ENCODE measurements around the gene ADCY3. TPM values are rescaled to one million over a fixed set of nuclear protein-coding genes. Genes with fewer than 3 reads are reported as not detected.

The ADCY3 gene
- polyA plus RNA-seq, 1 donor (not counting 4 experiments of a cell fraction or from before 2014, with no cell fraction given) = 33.2 TPM

- FAIRE-seq = no peak
Observed at GRCh38 chr2:24832073-24832461, 88.0 kb downstream of the ADCY3 start.

GRCh38 chr2:24831221-24832072, 88.6 kb downstream of the ADCY3 start:
- no peak overlapping the region for H2AFZ ChIP-seq (ENCODE audit: control insufficient read depth, low read length)
- no peaks in the 10 kb centered on the region for H3K79me2 ChIP-seq (ENCODE audit: control insufficient read depth, insufficient read depth, low read length)
- no peak overlapping the region for H3K9ac ChIP-seq (ENCODE audit: control insufficient read depth, extremely low read depth, insufficient read depth, low read length)
- no peaks in the 10 kb centered on the region for H4K20me1 ChIP-seq (ENCODE audit: control insufficient read depth, extremely low read depth, insufficient read depth, low read length)
- DNase-seq (ENCODE audit: low read depth, low spot score) = no peak
- peaks cover 4 to 14% of the 10 kb centered on the region in 2 experiments for H3K36me3 ChIP-seq (ENCODE audit: control insufficient read depth in 2 of 2, extremely low read depth in 1 of 2, insufficient read depth in 2 of 2, low read length in 2 of 2)
- dilution Hi-C loops (cut with MboI; ENCODE audit: extremely low pct_ligation_motif_present, low sequenced_read_pairs) = no loop called here
- no peak for TF ChIP-seq CTCF (optimal IDR thresholded peaks at IDR 0.05 in 1 of 3, IDR thresholded peaks at IDR 0.05 in 1 of 3, conservative IDR thresholded peaks at IDR 0.05 in 1 of 3; ENCODE audit: extremely low read depth in 1 of 3, insufficient read depth in 2 of 3, low read length in 3 of 3)
- TF ChIP-seq EZH2 (IDR thresholded peaks at IDR 0.05; ENCODE audit: low read length) = no peak
- no peaks in the 10 kb centered on the region for H3K9me1 ChIP-seq (ENCODE audit: control insufficient read depth, extremely low read depth, insufficient read depth, low read length)
- peaks cover 4% of the 10 kb centered on the region for H3K4me1 ChIP-seq (ENCODE audit: control insufficient read depth, extremely low read depth, insufficient read depth, low read length)
- no peak overlapping the region for H3K4me3 ChIP-seq (ENCODE audit: control insufficient read depth in 2 of 3, extremely low read depth in 1 of 3, insufficient read depth in 2 of 3, low read depth in 1 of 3, low read length in 3 of 3)
- no peaks in the 10 kb centered on the region for H3K27me3 ChIP-seq (ENCODE audit: control insufficient read depth, extremely low read depth, insufficient read depth, low read length)
- H3K4me2 ChIP-seq (ENCODE audit: control insufficient read depth, extremely low read depth, insufficient read depth, low read depth, low read length) = no peak overlapping the region
- H3K27ac ChIP-seq (ENCODE audit: control insufficient read depth, insufficient read depth, low read length) = no peak overlapping the region
- no peaks in the 10 kb centered on the region for H3K9me3 ChIP-seq (ENCODE audit: control insufficient read depth, low read depth, low read length)
- no peak for FAIRE-seq

More at GRCh38 chr2:24832073-24832461, 88.0 kb downstream of the ADCY3 start:
- Histone ChIP-seq H3K4me3 (ENCODE audit: control insufficient read depth in 2 of 3, extremely low read depth in 1 of 3, insufficient read depth in 2 of 3, low read depth in 1 of 3, low read length in 3 of 3) (no peak overlapping the region), H3K27ac (ENCODE audit: control insufficient read depth, insufficient read depth, low read length) (no peak overlapping the region), H4K20me1 (ENCODE audit: control insufficient read depth, extremely low read depth, insufficient read depth, low read length) (no peaks in the 10 kb centered on the region), H3K27me3 (ENCODE audit: control insufficient read depth, extremely low read depth, insufficient read depth, low read length) (no peaks in the 10 kb centered on the region), H3K9ac (ENCODE audit: control insufficient read depth, extremely low read depth, insufficient read depth, low read length) (no peak overlapping the region), H3K4me1 (ENCODE audit: control insufficient read depth, extremely low read depth, insufficient read depth, low read length) (peaks cover 4% of the 10 kb centered on the region), H3K4me2 (ENCODE audit: control insufficient read depth, extremely low read depth, insufficient read depth, low read depth, low read length) (no peak overlapping the region), H3K9me3 (ENCODE audit: control insufficient read depth, low read depth, low read length) (no peaks in the 10 kb centered on the region), H2AFZ (ENCODE audit: control insufficient read depth, low read length) (no peak overlapping the region), H3K79me2 (ENCODE audit: control insufficient read depth, insufficient read depth, low read length) (no peaks in the 10 kb centered on the region), H3K9me1 (ENCODE audit: control insufficient read depth, extremely low read depth, insufficient read depth, low read length) (no peaks in the 10 kb centered on the region), H3K36me3 (ENCODE audit: control insufficient read depth in 2 of 2, extremely low read depth in 1 of 2, insufficient read depth in 2 of 2, low read length in 2 of 2) (peaks cover 6 to 20% of the 10 kb centered on the region in 2 experiments)
- no peak for TF ChIP-seq CTCF (optimal IDR thresholded peaks at IDR 0.05 in 1 of 3, IDR thresholded peaks at IDR 0.05 in 1 of 3, conservative IDR thresholded peaks at IDR 0.05 in 1 of 3; ENCODE audit: extremely low read depth in 1 of 3, insufficient read depth in 2 of 3, low read length in 3 of 3)
- no peak for TF ChIP-seq EZH2 (IDR thresholded peaks at IDR 0.05; ENCODE audit: low read length)
- dilution Hi-C loops (cut with MboI; ENCODE audit: extremely low pct_ligation_motif_present, low sequenced_read_pairs) = no loop called here
- no peak for DNase-seq (ENCODE audit: low read depth, low spot score)

Data from keratinocyte (primary cell).